Panc1 (cell line): ENCODE data around the gene EP300. TPM values are rescaled to one million over a fixed set of nuclear protein-coding genes. Genes with fewer than 3 reads are reported as not detected.

Experiments
- ATAC-seq: fragments of 200-7000 bp; cut with Tn5 transposase; 2 replicates; pipeline ENCODE4 v1.9.1; 2020; ENCODE audit warnings: mild to moderate bottlenecking, moderate library complexity
- BruUV-seq: library from RNA; stranded (reverse); fragments of 400-500 nt; replicated peaks from 2 replicates; lab custom pipeline; 2021; lab: Mats Ljungman, UMichigan
- CTCF ChIA-PET: fragments of 300-600 bp; sonication (Branson Sonifier 250); formaldehyde crosslinking; loops from one replicate; lab custom pipeline; 2022; ENCODE audit warnings: antibody characterized with exemption; lab: Charles Lee
- POLR2A ChIA-PET: fragments of 300-600 bp; sonication (Branson Sonifier 250); formaldehyde crosslinking; loops from one replicate; lab custom pipeline; 2022; ENCODE audit warnings: antibody characterized with exemption; lab: Charles Lee
- DNase-seq: peaks from one replicate; pipeline ENCODE4 v3.0.0-alpha.2; 2010; ENCODE audit warnings: low read depth, low spot score
- H3K27ac ChIP-seq: 2 replicates; pipeline ENCODE4 v1.5.1; 2011; ENCODE audit warnings: mild to moderate bottlenecking, low read length, inconsistent platforms
- H3K27me3 ChIP-seq: fragments of 200-500 bp; sonication (Bioruptor generic); 2 replicates; pipeline ENCODE4 v1.6.0; 2014; ENCODE audit warnings: low read length, inconsistent platforms; ENCODE audit not compliant: control insufficient read depth, insufficient read depth
- H3K36me3 ChIP-seq: fragments of 200-500 bp; sonication (Bioruptor generic); 2 replicates; pipeline ENCODE4 v1.5.1; 2014; ENCODE audit warnings: inconsistent platforms, mild to moderate bottlenecking, low read length, moderate library complexity; ENCODE audit not compliant: control insufficient read depth, insufficient read depth
- H3K4me1 ChIP-seq: 2 replicates; pipeline ENCODE4 v1.5.1; 2011; ENCODE audit warnings: inconsistent platforms, mild to moderate bottlenecking, low read length, moderate library complexity; ENCODE audit not compliant: control insufficient read depth, insufficient read depth
- H3K4me3 ChIP-seq, 2 experiments: 2 replicates each; pipeline ENCODE4 v1.5.1; 2011 to 2012; ENCODE audit warnings: low read depth in 2 of 2, low read length in 2 of 2, mild to moderate bottlenecking in 2 of 2, inconsistent platforms in 1 of 2, moderate library complexity in 1 of 2
- H3K9me3 ChIP-seq: fragments of 200-500 bp; sonication (Bioruptor generic); 2 replicates; pipeline ENCODE4 v1.5.1; 2014; ENCODE audit warnings: low read depth, mild to moderate bottlenecking, inconsistent platforms, low read length, moderate library complexity; ENCODE audit not compliant: control insufficient read depth, insufficient read depth
- CTCF ChIP-seq: fragments of 450-650 bp; IDR thresholded peaks from 2 replicates; pipeline ENCODE4 v1.5.1; 2017; ENCODE audit warnings: mild to moderate bottlenecking
- POLR2AphosphoS5 ChIP-seq: IDR thresholded peaks from 2 replicates; pipeline ENCODE4 v1.6.1; 2012; ENCODE audit warnings: mild to moderate bottlenecking, low read depth, low read length, moderate library complexity
- REST ChIP-seq, 2 experiments: IDR thresholded peaks; 2 replicates each; pipeline ENCODE4 v1.6.1; 2011 to 2012; ENCODE audit warnings: low read depth in 2 of 2, control low read depth in 1 of 2, low read length in 1 of 2, mild to moderate bottlenecking in 1 of 2, moderate library complexity in 1 of 2; ENCODE audit not compliant: insufficient read depth in 1 of 2
- SIN3A ChIP-seq: IDR thresholded peaks from 2 replicates; pipeline ENCODE4 v1.6.1; 2012; ENCODE audit warnings: low read depth, mild to moderate bottlenecking, low read length, moderate library complexity, borderline replicate concordance; ENCODE audit not compliant: insufficient read depth
- TCF7L2 ChIP-seq: IDR thresholded peaks from 2 replicates; pipeline ENCODE4 v1.6.1; 2011; ENCODE audit warnings: mild to moderate bottlenecking, low read depth, low read length, inconsistent platforms
- in situ Hi-C: cut with HindIII; loops from 2 replicates; pipeline ENCODE4 v1.10.0; 2016; ENCODE audit warnings: low sequenced_read_pairs, low pct_unique_long_range_greater_than_20kb
- intact Hi-C: fragments of 100-400 bp; cut with micrococcal nuclease; formaldehyde crosslinking; loops from one replicate; pipeline ENCODE4 v1.10.0; 2022; ENCODE audit not compliant: unreplicated experiment
- total RNA-seq: library from RNA; stranded (reverse); gene quantifications from one replicate; pipeline ENCODE4 v1.2.1, GENCODE V29; 2021; ENCODE audit not compliant: unreplicated experiment

The EP300 gene
- total RNA-seq, 1 experiment from 2014 or later = 46.8 TPM

GRCh38 chr22:41226723-41227655, 134.6 kb downstream of the EP300 start:
- Histone ChIP-seq H3K4me1 (no peaks in the 10 kb centered on the region), H3K27ac (no peak overlapping the region), H3K9me3 (no peaks in the 10 kb centered on the region), H3K27me3 (no peaks in the 10 kb centered on the region), H3K4me3 (no peak overlapping the region), H3K36me3 (no peaks in the 10 kb centered on the region)
- ATAC-seq (no peak), DNase-seq (no peak)
- no TSS peak for BruUV-seq
- ChIA-PET CTCF (interaction anchor here (0.7 kb wide), 1 partner anchor 1561 kb away, joined by 3 read pairs; no protein-coding TSS in a partner anchor), POLR2A (no interaction called here)
- no peak for TF ChIP-seq SIN3A
- TF ChIP-seq POLR2AphosphoS5 = no peak
- TF ChIP-seq CTCF = no peak
- TF ChIP-seq TCF7L2 = no peak
- no peak for TF ChIP-seq REST (IDR thresholded peaks at IDR 0.05; ENCODE audit: insufficient read depth in 1 of 2, low read depth in 2 of 2, low read length in 1 of 2)
- intact Hi-C loops = no loop called here
- in situ Hi-C loops = no loop called here

- no peaks in the 10 kb centered on the region for H3K9me3 ChIP-seq
- no peak overlapping the region for H3K27ac ChIP-seq
- ATAC-seq (no peak), DNase-seq (no peak)
- TF ChIP-seq TCF7L2 (no peak), CTCF (no peak), POLR2AphosphoS5 (no peak), SIN3A (no peak), REST (IDR thresholded peaks at IDR 0.05; ENCODE audit: insufficient read depth in 1 of 2, low read depth in 2 of 2, low read length in 1 of 2) (no peak)
- CTCF ChIA-PET = no interaction called here
- in situ Hi-C loops (no loop called here), intact Hi-C loops (no loop called here)
- no peaks in the 10 kb centered on the region; the same call in 1 of the 2 replicates for H3K4me1 ChIP-seq
- no peak overlapping the region for H3K4me3 ChIP-seq
- POLR2A ChIA-PET = no interaction called here
- H3K27me3 ChIP-seq = no peaks in the 10 kb centered on the region
- no TSS peak for BruUV-seq
- H3K36me3 ChIP-seq = no peaks in the 10 kb centered on the region
Observed at GRCh38 chr22:41229215-41229614, 136.8 kb downstream of the EP300 start.
